HepG2 (cell line): ENCODE data around the gene SHMT1. TPM values are rescaled to one million over a fixed set of nuclear protein-coding genes. Genes with fewer than 3 reads are reported as not detected.

Experiments
- FOSL1 ChIP-seq: sonication (generic); formaldehyde crosslinking; IDR thresholded peaks from 2 replicates; pipeline ENCODE4 v1.9.0; 2021; ENCODE audit warnings: missing genetic modification reagents, borderline replicate concordance
- FOXJ3 ChIP-seq: sonication (generic); formaldehyde crosslinking; IDR thresholded peaks from 2 replicates; pipeline ENCODE4 v1.4.0; 2020; ENCODE audit warnings: missing genetic modification reagents, mild to moderate bottlenecking, borderline replicate concordance
- GATA4 ChIP-seq: sonication (generic); IDR thresholded peaks from 2 replicates; pipeline ENCODE4 v1.6.1; 2016; ENCODE audit warnings: antibody characterized with exemption, low read depth, borderline replicate concordance
- HDAC6 ChIP-seq: fragments of 200-600 bp; sonication (generic); IDR thresholded peaks from 2 replicates; pipeline ENCODE4 v1.7.0; 2017; ENCODE audit warnings: mild to moderate bottlenecking, antibody characterized with exemption, low read length, low read depth
- MAF1 ChIP-seq: sonication (generic); formaldehyde crosslinking; IDR thresholded peaks from 2 replicates; pipeline ENCODE4 v1.5.0; 2020; ENCODE audit warnings: missing genetic modification reagents, borderline replicate concordance
- NFKB2 ChIP-seq: sonication (generic); formaldehyde crosslinking; IDR thresholded peaks from 2 replicates; pipeline ENCODE4 v1.4.0; 2020; ENCODE audit warnings: missing genetic modification reagents, borderline replicate concordance
- TBP ChIP-seq: sonication (generic); formaldehyde crosslinking; IDR thresholded peaks from 2 replicates; pipeline ENCODE4 v1.5.0; 2020; ENCODE audit warnings: missing genetic modification reagents
- ZMYM4 ChIP-seq: sonication (generic); formaldehyde crosslinking; IDR thresholded peaks from 2 replicates; pipeline ENCODE4 v1.8.1; 2023; ENCODE audit warnings: mild to moderate bottlenecking, missing genetic modification reagents
- ZNF781 ChIP-seq: sonication (generic); formaldehyde crosslinking; IDR thresholded peaks from 2 replicates; pipeline ENCODE4 v1.5.1; 2020; ENCODE audit warnings: borderline replicate concordance, mild to moderate bottlenecking, missing genetic modification reagents; ENCODE audit errors: not compliant biosample characterization
- polyA plus RNA-seq, 8 experiments: library from polyadenylated mRNA; depleted of rRNA in 3 of 8; stranded (reverse) in 7 of 8; unstranded in 1 of 8; fragments of >200 nt; fragmentation: Illumina TruSeq in 4 of 8; extraction: Trizol in 4 of 8; gene quantifications; 2 replicates each; pipeline versions ENCODE4 v1.2.1 to v1.2.3, GENCODE V29; 2011 to 2016; ENCODE audit warnings: low read depth in 4 of 8, missing spikeins in 1 of 8, mixed read lengths in 1 of 8; ENCODE audit not compliant: insufficient read depth in 1 of 8
- total RNA-seq, 5 experiments: library from RNA; depleted of rRNA; stranded (reverse); fragments of >200 nt; fragmentation: Illumina TruSeq; extraction: Trizol; gene quantifications; 2 replicates each; pipeline ENCODE4 v1.2.3, GENCODE V29; 2016; ENCODE audit warnings: low read depth in 1 of 5
- TF ChIP-seq, protein P1 (sequence below): sonication (generic); formaldehyde crosslinking; IDR thresholded peaks from 2 replicates; pipeline ENCODE4; 2020; ENCODE audit warnings: missing genetic modification reagents, mild to moderate bottlenecking, borderline replicate concordance
- TF ChIP-seq, protein P2 (sequence below): IDR thresholded peaks from 2 replicates; pipeline ENCODE4 v1.6.1; 2016; ENCODE audit warnings: mild to moderate bottlenecking, missing biosample characterization, missing genetic modification reagents
- TF ChIP-seq, protein P3 (sequence below): sonication (generic); formaldehyde crosslinking; IDR thresholded peaks from 2 replicates; pipeline ENCODE4 v1.8.0; 2022; ENCODE audit warnings: missing genetic modification reagents, low read depth, mild to moderate bottlenecking, borderline replicate concordance
- TF ChIP-seq, protein P4 (sequence below): sonication (generic); formaldehyde crosslinking; IDR thresholded peaks from 2 replicates; pipeline ENCODE4 v1.4.0; 2020; ENCODE audit warnings: mild to moderate bottlenecking, missing genetic modification reagents
- TF ChIP-seq, protein P5 (sequence below): sonication (generic); formaldehyde crosslinking; IDR thresholded peaks from 2 replicates; pipeline ENCODE4 v1.4.0; 2020; ENCODE audit warnings: low read depth, missing genetic modification reagents
- TF ChIP-seq, protein P6 (sequence below): sonication (generic); IDR thresholded peaks from 2 replicates; pipeline ENCODE4 v1.6.1; 2016; ENCODE audit warnings: low read depth, borderline replicate concordance
- TF ChIP-seq, protein P7 (sequence below): sonication (generic); formaldehyde crosslinking; IDR thresholded peaks from 2 replicates; pipeline ENCODE4 v1.4.0; 2020; ENCODE audit warnings: missing genetic modification reagents, mild to moderate bottlenecking, borderline replicate concordance

The SHMT1 gene
- total and polyA plus RNA-seq, 2 of the 13 experiments (the other 11 are each of a cell fraction or from before 2014, with no cell fraction given), result 21.3 to 48.8 TPM

DNA sequence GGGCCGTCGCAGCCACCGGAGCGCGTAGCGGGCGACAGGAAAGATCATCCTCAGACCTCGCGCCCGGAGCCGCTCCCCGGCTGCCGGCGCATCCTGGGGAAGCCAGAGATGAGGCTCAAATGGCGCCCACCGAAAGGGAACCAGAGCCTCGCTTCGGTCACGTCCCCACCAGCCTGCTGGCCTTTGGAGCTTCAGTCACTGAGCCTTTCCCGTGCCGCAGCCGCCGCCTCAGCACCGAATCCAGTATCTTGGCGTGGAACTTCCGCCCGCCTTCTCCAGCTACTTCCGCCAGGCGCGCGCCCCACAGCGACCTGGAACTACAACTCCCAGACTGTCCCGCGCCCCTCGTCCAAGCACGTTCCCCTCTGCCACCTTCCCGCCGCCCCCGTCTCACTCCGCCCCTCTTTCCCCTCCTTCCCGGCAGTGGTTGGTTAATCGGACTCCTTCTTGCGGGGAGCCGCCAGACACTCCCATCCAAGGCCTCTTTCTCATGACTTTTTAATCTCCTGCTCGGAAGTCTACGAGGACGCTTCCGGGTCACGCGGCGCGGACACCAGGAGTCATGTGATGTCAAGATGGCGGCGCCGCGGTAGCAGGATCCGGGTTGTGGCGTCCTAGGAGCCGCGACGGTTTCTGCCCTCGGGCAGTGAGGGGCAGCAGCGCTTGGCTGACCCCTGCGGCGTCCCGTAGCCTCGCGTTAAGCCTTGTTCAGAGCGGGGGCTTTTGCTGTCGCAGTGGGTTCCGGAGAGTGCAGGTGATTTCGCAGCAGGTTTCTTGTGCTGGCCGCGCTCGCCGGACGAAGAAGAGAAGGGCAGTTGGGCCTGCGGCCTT, 48.4 kb downstream of the SHMT1 start, which contains the start of the genes SMCR8 and TOP3A (continued):
- no peak for TF ChIP-seq FOXJ3 (CRISPR knock-in tag)
- TF ChIP-seq, protein P1, sequence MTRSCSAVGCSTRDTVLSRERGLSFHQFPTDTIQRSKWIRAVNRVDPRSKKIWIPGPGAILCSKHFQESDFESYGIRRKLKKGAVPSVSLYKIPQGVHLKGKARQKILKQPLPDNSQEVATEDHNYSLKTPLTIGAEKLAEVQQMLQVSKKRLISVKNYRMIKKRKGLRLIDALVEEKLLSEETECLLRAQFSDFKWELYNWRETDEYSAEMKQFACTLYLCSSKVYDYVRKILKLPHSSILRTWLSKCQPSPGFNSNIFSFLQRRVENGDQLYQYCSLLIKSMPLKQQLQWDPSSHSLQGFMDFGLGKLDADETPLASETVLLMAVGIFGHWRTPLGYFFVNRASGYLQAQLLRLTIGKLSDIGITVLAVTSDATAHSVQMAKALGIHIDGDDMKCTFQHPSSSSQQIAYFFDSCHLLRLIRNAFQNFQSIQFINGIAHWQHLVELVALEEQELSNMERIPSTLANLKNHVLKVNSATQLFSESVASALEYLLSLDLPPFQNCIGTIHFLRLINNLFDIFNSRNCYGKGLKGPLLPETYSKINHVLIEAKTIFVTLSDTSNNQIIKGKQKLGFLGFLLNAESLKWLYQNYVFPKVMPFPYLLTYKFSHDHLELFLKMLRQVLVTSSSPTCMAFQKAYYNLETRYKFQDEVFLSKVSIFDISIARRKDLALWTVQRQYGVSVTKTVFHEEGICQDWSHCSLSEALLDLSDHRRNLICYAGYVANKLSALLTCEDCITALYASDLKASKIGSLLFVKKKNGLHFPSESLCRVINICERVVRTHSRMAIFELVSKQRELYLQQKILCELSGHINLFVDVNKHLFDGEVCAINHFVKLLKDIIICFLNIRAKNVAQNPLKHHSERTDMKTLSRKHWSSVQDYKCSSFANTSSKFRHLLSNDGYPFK (CRISPR knock-in tag), result peak; percentile 54; the same call in 1 of the 2 replicates
- no peak for TF ChIP-seq TBP (CRISPR knock-in tag)
- TF ChIP-seq, protein P2, sequence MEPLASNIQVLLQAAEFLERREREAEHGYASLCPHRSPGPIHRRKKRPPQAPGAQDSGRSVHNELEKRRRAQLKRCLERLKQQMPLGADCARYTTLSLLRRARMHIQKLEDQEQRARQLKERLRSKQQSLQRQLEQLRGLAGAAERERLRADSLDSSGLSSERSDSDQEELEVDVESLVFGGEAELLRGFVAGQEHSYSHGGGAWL (CRISPR knock-in tag), result no peak; the same call in 1 of the 2 replicates
- TF ChIP-seq, protein P3, sequence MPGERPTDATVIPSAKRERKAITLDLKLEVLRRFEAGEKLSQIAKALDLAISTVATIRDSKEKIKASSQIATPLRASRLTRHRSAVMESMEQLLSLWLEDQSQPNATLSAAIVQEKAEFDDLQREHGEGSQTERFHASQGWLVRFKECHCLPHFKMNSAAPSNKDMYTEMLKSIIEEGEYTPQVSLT, result no peak
- TF ChIP-seq ZMYM4, result peak; percentile 13; the same call in 1 of the 2 replicates
- TF ChIP-seq, protein P4, sequence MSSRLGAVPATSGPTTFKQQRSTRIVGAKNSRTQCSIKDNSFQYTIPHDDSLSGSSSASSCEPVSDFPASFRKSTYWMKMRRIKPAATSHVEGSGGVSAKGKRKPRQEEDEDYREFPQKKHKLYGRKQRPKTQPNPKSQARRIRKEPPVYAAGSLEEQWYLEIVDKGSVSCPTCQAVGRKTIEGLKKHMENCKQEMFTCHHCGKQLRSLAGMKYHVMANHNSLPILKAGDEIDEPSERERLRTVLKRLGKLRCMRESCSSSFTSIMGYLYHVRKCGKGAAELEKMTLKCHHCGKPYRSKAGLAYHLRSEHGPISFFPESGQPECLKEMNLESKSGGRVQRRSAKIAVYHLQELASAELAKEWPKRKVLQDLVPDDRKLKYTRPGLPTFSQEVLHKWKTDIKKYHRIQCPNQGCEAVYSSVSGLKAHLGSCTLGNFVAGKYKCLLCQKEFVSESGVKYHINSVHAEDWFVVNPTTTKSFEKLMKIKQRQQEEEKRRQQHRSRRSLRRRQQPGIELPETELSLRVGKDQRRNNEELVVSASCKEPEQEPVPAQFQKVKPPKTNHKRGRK (CRISPR knock-in tag), result no peak
- TF ChIP-seq, protein P5, sequence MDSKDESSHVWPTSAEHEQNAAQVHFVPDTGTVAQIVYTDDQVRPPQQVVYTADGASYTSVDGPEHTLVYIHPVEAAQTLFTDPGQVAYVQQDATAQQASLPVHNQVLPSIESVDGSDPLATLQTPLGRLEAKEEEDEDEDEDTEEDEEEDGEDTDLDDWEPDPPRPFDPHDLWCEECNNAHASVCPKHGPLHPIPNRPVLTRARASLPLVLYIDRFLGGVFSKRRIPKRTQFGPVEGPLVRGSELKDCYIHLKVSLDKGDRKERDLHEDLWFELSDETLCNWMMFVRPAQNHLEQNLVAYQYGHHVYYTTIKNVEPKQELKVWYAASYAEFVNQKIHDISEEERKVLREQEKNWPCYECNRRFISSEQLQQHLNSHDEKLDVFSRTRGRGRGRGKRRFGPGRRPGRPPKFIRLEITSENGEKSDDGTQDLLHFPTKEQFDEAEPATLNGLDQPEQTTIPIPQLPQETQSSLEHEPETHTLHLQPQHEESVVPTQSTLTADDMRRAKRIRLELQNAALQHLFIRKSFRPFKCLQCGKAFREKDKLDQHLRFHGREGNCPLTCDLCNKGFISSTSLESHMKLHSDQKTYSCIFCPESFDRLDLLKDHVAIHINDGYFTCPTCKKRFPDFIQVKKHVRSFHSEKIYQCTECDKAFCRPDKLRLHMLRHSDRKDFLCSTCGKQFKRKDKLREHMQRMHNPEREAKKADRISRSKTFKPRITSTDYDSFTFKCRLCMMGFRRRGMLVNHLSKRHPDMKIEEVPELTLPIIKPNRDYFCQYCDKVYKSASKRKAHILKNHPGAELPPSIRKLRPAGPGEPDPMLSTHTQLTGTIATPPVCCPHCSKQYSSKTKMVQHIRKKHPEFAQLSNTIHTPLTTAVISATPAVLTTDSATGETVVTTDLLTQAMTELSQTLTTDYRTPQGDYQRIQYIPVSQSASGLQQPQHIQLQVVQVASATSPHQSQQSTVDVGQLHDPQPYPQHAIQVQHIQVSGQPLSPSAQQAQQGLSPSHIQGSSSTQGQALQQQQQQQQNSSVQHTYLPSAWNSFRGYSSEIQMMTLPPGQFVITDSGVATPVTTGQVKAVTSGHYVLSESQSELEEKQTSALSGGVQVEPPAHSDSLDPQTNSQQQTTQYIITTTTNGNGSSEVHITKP (CRISPR knock-in tag), result no peak
- TF ChIP-seq NFKB2 (CRISPR knock-in tag), result no peak; the same call in 1 of the 2 replicates
- no peak for TF ChIP-seq GATA4
- TF ChIP-seq, protein P6, sequence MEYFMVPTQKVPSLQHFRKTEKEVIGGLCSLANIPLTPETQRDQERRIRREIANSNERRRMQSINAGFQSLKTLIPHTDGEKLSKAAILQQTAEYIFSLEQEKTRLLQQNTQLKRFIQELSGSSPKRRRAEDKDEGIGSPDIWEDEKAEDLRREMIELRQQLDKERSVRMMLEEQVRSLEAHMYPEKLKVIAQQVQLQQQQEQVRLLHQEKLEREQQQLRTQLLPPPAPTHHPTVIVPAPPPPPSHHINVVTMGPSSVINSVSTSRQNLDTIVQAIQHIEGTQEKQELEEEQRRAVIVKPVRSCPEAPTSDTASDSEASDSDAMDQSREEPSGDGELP, result no peak
- TF ChIP-seq HDAC6, result no peak
- no peak for TF ChIP-seq ZNF781 (CRISPR knock-in tag)
- TF ChIP-seq, protein P7, sequence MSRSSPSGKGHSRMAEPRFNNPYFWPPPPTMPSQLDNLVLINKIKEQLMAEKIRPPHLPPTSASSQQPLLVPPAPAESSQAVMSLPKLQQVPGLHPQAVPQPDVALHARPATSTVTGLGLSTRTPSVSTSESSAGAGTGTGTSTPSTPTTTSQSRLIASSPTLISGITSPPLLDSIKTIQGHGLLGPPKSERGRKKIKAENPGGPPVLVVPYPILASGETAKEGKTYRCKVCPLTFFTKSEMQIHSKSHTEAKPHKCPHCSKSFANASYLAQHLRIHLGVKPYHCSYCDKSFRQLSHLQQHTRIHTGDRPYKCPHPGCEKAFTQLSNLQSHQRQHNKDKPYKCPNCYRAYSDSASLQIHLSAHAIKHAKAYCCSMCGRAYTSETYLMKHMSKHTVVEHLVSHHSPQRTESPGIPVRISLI (CRISPR knock-in tag), result no peak
- no peak for TF ChIP-seq MAF1 (CRISPR knock-in tag)
- TF ChIP-seq FOSL1 (CRISPR knock-in tag), result no peak
